ENCODE results near the gene DEFB123.
"Not testable (repeated sequence)": the region's sequence is repeated elsewhere in the genome, so short reads cannot be mapped to it uniquely, and the experiment has no call there.

DNA sequence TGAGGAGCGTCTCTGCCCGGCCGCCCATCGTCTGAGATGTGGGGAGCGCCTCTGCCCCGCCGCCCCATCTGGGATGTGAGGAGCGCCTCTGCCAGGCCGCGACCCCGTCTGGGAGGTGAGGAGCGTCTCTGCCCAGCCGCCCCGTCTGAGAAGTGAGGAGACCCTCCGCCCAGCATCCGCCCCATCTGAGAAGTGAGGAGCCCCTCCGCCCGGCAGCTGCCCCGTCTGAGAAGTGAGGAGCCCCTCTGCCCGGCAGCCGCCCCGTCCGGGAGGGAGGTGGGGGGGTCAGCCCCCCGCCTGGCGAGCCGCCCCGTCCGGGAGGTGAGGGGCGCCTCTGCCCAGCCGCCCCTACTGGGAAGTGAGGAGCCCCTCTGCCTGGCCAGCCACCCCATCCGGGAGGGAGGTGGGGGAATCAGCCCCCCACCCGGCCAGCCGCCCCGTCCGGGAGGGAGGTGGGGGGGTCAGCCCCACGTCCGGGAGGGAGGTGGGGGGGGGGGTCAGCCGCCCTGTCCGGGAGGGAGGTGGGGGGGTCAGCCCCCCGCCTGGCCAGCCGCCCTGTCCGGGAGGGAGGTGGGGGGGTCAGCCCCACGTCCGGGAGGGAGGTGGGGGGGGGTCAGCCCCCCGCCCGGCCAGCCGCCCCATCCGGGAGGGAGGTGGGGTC is 13.4 kb upstream of the DEFB123 start:
- not testable (repeated sequence) for TF ChIP-seq POLR2AphosphoS5 (IDR thresholded peaks at IDR 0.05; ENCODE audit: low read depth); CTCF (IDR thresholded peaks at IDR 0.05; ENCODE audit: insufficient read depth, low read length)
